Right renal pelvis (tissue), 4 donors: Measurements from ENCODE around the gene CALY. TPM values are rescaled to one million over a fixed set of nuclear protein-coding genes. Genes with fewer than 3 reads are reported as not detected.
"Not testable (repeated sequence)": the region's sequence is repeated elsewhere in the genome, so short reads cannot be mapped to it uniquely, and the experiment has no call there.

Experiments
- DNase-seq, 4 donors: peaks; one replicate each; pipeline ENCODE4 v3.0.0-alpha.2; 2013; ENCODE audit warnings: low read depth in 4 of 4, low spot score in 3 of 4, missing footprints in 1 of 4
- polyA plus RNA-seq, 4 donors: library from polyadenylated mRNA; unstranded; fragments of 120-200 nt; gene quantifications; one replicate each; pipeline ENCODE4 v1.2.1, GENCODE V29; 2013; ENCODE audit not compliant: insufficient read length in 4 of 4

The CALY gene
- polyA plus RNA-seq, 4 donors, result 0.19 to 0.38 (median 0.21) TPM; not detected in 1

- DNase-seq, result not testable (repeated sequence)
These were observed 30.8 kb upstream of the CALY start for GRCh38 chr10:133367461-133367860.

DNA sequence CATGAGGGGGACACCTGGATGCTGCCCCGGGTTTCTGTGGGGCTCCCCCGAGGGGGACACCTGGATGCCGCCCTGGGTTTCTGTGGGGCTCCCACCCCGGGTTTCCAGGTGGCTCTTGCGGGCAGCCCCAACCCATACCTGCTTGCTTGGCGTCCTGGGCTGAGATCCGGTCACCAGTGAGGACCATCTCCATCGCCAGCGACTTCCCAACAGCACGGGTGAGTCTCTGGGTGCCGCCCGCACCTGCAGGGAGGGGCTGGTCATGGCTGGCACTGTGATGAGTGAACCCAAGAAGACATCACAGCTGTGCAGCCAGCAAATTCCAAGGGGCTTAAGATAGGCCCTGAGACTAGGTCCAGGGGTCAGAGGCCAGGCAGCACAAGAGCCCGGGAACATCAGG is 30.1 kb upstream of the CALY start:
- DNase-seq, result no peak

- DNase-seq, result no peak
These were observed 29.4 kb upstream of the CALY start for GRCh38 chr10:133366130-133366478.

DNA sequence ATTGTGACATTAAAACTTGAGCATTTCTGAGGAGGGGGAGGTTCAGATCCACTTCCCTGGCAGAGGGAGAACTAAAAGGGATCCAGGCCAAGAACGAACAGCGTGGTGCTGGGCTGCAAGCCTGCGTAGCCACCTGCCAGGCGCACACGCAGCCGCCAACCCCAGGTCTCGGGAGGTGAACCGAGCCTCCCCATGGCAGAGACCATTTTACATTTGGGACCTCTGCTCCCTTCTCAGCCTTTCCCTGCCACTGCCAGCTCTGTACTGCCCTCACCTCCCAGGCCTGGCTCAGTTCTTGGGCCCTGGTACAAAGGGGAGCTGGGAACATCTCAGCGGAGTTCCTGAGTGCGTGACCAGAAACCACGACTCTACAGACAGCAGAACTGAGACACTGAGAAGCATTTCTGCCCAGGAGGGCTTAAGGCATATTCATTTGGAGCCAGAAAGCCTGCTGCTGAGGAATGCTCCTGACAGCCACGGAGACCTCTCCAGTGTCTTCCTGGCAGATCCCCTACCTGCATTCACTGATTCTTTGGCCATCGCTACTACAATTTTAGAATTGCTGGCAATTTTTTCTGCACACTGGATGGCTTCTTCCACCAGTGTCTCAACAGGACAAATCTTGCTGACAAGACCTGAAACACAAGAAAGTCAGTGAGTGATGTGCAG is 28.9 kb upstream of the CALY start:
- no peak for DNase-seq

GRCh38 chr10:133364645-133365431 is 28.1 kb upstream of the CALY start:
- DNase-seq, result no peak

DNA sequence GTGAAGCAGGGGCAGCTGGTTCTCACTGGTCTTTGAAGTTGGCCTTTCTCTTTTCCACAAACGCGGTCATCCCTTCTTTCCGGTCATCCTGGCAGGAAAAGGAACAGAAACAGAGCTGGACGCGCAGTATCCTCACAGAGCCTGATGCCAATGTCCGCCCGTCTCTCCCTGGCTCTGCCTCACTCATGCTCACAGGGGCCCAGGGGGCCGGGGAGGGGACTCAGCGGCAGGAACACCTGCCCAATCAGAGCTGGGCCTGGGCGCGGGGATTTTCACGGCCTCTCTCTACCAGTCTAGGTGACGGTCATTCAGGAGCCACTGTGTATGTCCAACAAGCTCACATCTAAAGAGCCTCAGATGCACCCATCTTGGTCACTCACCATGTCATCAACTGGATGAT is 26.1 kb upstream of the CALY start:
- DNase-seq, result no peak

DNA sequence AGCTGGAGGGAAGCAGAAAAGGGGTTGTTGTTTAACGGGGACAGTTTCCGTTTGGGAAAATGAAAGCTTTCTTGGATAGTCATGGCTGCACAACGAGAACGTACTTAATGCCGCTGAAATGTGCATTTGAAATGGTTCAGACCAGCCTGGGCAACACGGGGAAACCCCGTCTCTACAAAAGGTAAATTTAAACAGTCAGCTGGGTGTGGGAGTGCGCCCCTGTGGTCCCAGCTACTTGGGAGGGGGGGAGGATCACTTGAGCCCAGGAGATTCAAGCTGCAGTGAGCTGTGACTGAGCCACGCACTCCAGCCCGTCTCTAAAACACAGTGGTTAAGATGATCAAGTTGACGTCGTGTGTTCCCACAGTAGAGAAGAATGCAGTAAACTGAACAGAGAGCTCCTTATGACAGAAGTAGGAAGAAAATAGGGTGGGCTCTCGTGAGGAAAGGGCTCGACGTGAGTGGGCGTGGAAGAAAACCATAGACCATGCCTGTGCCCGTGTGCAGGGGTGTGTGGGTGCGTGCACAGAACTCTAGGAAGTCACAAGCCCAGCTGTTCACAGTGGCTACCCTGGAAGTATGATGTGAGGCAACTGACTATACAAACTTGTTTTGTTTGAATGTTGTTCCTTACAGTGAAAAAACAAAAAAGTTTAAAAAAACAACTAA is 25.2 kb upstream of the CALY start:
- DNase-seq, result no peak

GRCh38 chr10:133361227-133361626 is 24.5 kb upstream of the CALY start:
- DNase-seq, result no peak

GRCh38 chr10:133359972-133360610 is 23.4 kb upstream of the CALY start:
- DNase-seq, result no peak

GRCh38 chr10:133359554-133359971 is 22.9 kb upstream of the CALY start:
- no peak for DNase-seq

DNA sequence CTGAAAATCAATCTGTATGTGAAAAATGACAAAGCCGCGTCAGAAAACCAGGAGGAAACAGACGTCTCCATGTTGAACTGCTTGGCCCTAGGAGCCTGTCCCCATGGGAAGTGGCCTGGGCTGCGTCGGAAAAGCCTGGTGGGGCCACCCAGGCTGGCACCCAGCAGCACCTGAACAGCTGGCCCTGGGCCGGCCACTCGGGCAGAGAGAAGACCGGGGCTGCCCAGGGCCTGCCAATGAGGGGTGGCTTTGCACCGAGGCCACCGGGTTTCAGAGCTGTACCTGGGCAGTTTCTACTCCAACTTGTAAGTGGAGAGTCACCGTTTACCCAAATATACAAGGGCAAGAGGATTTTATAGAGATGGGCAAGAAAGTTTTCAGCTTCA is 22.2 kb upstream of the CALY start:
- no peak for DNase-seq

GRCh38 chr10:133358162-133358924 is 21.6 kb upstream of the CALY start:
- no peak for DNase-seq

- DNase-seq, result no peak
These were observed 20.8 kb upstream of the CALY start, which contains the start of gene FUOM for GRCh38 chr10:133357285-133358161. TSS of gene FUOM (minus strand) at chr10:133358019. CDS start at chr10:133358007, 12 bp downstream.

DNA sequence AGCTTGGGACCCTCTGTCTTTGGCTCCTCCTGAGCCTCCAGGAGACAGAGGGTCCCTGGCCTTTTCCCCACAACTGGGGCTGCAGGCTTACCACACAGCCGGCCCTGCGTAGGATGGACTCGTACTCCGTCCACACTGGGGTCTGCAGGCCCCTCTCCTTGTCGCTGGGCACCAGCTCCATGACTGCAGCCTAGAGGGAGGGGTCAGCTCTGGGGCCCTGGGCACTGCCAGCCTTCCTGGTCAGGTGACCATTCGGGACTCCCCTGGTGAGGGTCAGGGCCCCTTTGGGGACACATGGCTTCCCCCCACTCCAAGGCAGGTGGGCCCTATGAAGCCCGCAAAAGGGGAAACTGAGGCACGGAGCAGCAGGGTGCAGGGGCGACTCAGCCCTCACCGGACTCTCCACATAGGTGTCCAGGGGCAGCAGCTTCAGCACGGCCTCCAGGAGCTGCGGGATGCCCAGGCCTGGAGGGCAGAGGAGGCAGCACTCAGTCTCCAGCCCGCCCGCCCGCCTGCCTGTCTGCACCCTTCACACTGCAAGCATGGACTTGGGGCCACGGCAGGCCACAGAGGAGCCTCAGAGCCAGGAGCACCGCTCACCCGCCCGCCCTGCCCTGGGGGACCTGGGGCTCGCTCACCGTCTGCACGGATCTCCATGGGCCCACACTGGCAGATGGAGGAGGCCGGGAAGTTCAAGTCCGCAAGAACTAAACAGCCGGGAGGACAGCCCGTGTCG is 20.0 kb upstream of the CALY start:
- DNase-seq, result no peak

DNA sequence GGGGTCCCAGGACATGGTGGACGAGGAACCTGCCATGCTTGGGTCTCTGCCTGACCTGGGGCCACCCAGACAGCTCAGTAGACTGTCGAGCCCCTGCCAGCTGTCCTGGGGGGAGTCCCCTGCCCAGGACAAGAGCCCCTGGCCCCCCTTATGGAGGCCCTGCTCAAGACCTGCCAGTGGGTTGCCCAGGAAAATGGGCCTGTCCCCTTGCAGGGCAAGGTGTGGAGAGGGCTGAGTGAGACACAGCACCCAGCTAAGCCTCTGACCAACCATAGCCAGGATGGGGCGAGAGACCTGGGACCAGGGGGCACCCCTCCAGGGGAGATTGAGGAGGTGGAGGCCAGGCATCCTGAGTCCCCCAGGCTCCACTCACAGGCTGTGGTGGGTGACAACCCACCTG is 19.3 kb upstream of the CALY start:
- no peak for DNase-seq

DNA sequence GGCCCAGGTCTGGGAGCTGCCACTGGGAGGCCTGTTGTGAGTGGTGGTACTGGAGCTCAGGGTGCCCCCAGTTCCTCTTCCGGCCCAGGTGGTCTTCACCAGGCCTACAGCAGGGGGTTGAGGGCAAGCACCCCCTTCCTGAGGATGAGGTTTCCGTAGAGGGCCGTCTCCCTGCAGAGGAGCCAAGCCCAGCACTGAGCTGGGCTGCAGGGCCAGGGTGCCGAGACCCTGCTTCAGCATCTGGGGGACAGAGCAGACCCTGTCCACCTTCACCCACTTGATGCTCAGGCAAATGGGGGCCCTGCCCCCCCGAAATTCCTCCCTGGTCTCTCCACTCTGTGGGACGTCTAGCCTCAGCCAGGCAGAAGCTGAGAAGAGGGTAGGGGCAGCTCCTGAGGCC is 18.6 kb upstream of the CALY start:
- no peak for DNase-seq

GRCh38 chr10:133354672-133355240 is 18.1 kb upstream of the CALY start:
- DNase-seq, result no peak

GRCh38 chr10:133353988-133354605 is 17.4 kb upstream of the CALY start:
- no peak for DNase-seq
